C1 segment of cervical spinal cord (tissue), 14 donors: ENCODE measurements around the gene FAU.

Experiments
- DNase-seq, 14 donors: peaks; one replicate each; lab custom pipeline; 2025; lab: John Stamatoyannopoulos, UW

Gene FAU

GRCh38 chr11:65083134-65083833 is 38.6 kb downstream of the FAU start:
- DNase-seq = no peak

- no peak for DNase-seq
These were observed 43.1 kb downstream of the FAU start for GRCh38 chr11:65078786-65079342.

- DNase-seq = no peak
These were observed 43.8 kb downstream of the FAU start for GRCh38 chr11:65078151-65078550.

- no peak for DNase-seq
These were observed 44.5 kb downstream of the FAU start for GRCh38 chr11:65077451-65077850.

GRCh38 chr11:65072631-65072966 is 49.3 kb downstream of the FAU start:
- no peak for DNase-seq

- DNase-seq = no peak
These were observed 49.9 kb downstream of the FAU start for GRCh38 chr11:65071907-65072630.
